Measurements from ENCODE around the gene PDYN.

The PDYN gene

DNA sequence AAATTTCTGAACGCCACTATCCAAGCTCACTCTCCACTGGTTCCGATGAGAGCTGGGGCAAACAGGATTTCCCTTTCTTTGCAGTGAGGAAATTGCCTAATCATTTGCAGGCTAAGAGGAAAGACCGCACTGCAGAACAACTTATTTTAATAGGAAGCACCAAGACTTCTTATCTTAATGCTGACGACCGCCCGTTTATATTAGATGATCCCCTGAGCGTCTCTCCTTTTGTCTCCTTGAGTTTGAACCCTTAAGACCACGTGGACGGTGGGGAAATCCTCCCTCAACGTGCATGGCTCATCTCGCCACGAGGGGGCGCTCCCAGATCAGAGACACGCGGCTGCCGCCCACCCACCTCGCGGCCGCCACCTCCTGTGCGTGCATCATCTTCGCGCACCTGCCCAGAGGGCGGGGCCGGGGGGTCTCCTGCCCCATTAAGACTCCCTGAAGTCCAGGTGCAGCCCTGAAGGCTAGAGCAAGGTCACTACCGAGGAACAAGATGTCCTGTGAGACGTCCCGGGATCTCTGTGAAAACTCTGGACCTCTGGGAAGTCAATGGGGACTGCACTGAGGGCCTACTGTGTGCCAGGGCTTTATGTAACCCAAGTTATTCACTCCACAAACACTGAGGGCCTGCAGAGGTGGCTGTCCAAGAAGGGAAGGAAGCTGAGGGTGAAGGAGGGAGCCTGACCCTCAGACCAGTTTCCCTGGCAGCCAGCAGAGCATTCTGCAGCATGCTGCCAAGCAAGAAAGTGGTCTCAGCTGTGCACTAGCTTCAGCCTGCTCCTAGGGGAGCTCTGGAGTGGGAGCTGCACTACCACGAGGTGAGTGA, 28.1 kb downstream of the PDYN start:
- H3K4me3 ChIP-seq (replicated peaks; ENCODE audit: low read depth, low read length) = peak overlapping the region; percentile 19; the same call in 1 of the 2 replicates
- DNase-seq (ENCODE audit: extremely low read depth, low read depth) = peak; percentile 29
- TF ChIP-seq, protein P1, sequence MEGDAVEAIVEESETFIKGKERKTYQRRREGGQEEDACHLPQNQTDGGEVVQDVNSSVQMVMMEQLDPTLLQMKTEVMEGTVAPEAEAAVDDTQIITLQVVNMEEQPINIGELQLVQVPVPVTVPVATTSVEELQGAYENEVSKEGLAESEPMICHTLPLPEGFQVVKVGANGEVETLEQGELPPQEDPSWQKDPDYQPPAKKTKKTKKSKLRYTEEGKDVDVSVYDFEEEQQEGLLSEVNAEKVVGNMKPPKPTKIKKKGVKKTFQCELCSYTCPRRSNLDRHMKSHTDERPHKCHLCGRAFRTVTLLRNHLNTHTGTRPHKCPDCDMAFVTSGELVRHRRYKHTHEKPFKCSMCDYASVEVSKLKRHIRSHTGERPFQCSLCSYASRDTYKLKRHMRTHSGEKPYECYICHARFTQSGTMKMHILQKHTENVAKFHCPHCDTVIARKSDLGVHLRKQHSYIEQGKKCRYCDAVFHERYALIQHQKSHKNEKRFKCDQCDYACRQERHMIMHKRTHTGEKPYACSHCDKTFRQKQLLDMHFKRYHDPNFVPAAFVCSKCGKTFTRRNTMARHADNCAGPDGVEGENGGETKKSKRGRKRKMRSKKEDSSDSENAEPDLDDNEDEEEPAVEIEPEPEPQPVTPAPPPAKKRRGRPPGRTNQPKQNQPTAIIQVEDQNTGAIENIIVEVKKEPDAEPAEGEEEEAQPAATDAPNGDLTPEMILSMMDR (IDR thresholded peaks at IDR 0.05; ENCODE audit: low read depth, low read length, missing control alignments) = peak; percentile 88

DNA sequence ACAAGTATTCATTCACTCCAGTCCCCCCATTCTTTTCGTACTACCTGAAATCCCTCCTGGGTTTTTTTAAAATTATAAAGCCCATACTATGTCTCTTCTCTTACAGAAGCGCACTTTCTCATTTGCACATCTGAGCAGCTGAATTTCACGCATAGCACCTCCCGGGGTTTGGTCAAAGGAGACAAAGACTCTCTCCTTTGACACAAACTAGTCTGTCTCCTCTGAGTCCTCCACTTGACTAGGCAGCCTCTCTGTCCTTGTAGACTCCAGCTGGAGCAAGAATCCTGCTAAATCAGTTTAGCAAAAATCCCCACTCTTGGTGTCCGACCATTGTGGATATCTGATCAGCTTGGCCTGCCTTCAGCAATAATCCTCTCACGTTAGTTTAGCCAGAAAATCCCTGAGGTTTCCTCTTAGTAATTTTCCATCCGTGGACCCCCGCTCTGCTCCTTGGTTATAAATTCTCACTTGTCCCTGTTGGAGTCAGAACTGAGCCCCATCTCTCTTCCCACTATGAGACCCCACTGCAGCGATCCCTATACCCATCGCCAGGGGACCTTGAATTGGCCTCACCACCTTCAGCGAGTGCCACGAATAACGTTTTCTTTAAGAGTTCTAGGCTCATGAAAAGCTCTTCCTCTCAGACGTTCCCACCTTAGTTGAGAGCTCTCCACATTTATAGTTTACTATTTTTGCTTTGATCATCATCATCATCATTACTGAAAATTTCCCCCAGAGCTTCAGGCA, 29.0 kb downstream of the PDYN start:
- DNase-seq (ENCODE audit: extremely low read depth, low read depth) = no peak
- H3K4me3 ChIP-seq (replicated peaks; ENCODE audit: low read depth, low read length) = 0 out of 2 replicates have a peak overlapping the region, but pooled peaks have one; percentile 19
- TF ChIP-seq, protein P1 (IDR thresholded peaks at IDR 0.05; ENCODE audit: low read depth, low read length, missing control alignments) = peak; percentile 34

DNA sequence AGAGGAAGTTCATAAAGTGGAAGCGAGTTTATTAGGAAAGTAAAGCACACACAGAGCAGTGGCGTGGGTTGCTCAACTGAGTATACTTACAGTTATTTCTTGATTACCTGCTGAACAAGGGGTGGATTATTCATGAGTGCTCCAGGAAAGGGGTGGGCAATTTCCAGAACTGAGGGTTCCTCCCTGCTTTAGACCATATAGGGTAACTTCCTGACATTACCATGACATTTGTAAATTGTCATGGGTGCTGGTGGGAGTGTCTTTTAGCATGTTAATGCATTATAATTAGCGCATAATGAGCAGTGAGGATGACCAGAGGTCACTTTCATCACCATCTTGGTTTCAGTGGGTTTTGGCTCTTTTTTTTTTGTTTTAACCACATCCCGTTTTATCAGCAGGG, 29.8 kb downstream of the PDYN start:
- TF ChIP-seq, protein P1 (IDR thresholded peaks at IDR 0.05; ENCODE audit: low read depth, low read length, missing control alignments) = no peak
- no peak overlapping the region for H3K4me3 ChIP-seq (replicated peaks; ENCODE audit: low read depth, low read length)
- no peak for DNase-seq (ENCODE audit: extremely low read depth, low read depth)

DNA sequence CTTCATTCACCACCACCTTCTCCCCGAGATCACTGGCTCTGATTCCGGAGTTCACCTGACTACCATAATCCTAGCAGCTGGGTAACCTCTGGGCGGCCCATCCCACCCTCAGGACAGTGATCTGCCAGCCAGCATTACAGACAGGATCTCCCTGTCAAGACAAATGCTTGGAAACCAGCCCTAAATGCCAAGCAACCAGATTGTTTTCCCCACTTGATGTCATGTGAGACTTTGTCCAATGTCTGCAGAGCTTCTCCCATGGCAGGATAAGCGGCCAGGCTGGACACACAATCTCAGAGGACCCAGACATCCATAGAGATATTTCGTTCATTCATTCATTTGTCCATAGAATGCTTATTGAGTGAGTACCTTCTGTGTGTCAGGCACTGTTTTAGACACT, 32.5 kb downstream of the PDYN start:
- H3K4me3 ChIP-seq (replicated peaks; ENCODE audit: low read depth, low read length) = no peak overlapping the region
- DNase-seq (ENCODE audit: extremely low read depth, low read depth) = no peak
- TF ChIP-seq, protein P1 (IDR thresholded peaks at IDR 0.05; ENCODE audit: low read depth, low read length, missing control alignments) = no peak

DNA sequence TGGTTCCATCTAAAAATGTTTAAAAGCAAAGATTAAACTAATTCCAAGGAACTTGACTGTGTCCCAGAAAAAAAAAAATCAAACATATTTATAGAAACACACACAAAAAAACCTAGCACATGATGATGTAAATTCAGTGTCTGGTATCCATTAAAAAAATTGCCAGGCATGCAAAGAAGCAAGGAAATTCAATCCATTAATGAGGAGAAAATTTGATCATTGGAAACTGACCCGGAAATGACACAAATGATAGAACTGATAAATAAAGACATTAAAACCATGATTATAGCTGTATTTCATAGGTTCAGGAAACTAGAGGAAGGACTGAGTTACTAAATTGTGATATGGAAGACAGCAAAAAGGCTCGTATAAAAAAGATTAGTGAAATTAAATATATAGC, 34.7 kb downstream of the PDYN start:
- no peak overlapping the region for H3K4me3 ChIP-seq (replicated peaks; ENCODE audit: low read depth, low read length)
- no peak for DNase-seq (ENCODE audit: extremely low read depth, low read depth)
- TF ChIP-seq, protein P1 (IDR thresholded peaks at IDR 0.05; ENCODE audit: low read depth, low read length, missing control alignments) = no peak

DNA sequence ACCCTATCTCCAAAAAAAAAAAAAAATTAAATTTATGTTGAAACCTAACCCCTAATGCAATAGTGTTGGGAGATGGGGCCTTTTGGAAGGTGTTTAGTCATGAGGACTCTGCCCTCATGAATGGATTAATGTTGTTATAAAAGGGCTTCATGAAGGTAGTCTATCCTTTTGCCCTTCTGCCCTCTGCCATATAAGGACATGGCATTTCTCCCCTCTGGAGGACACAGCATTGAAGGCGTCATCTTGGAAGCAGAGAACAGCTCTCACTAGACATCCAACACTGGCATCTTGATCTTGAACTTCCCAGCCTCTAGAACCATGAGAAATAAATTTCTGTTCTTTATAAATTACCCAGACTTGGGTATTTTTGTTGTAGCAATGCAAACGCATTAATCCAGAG, 35.4 kb downstream of the PDYN start:
- DNase-seq (ENCODE audit: extremely low read depth, low read depth) = no peak
- TF ChIP-seq, protein P1 (IDR thresholded peaks at IDR 0.05; ENCODE audit: low read depth, low read length, missing control alignments) = no peak
- H3K4me3 ChIP-seq (replicated peaks; ENCODE audit: low read depth, low read length) = no peak overlapping the region

All from HFF-Myc (cell line).